PC-9 (cell line): Measurements from ENCODE around the gene TMPRSS11A. TPM values are rescaled to one million over a fixed set of nuclear protein-coding genes. Genes with fewer than 3 reads are reported as not detected.

Source experiments
- BruUV-seq: library from RNA; stranded (reverse); fragments of 400-500 nt; replicated peaks from 2 replicates; lab custom pipeline; 2021; lab: Mats Ljungman, UMichigan
- CTCF ChIA-PET: fragments of 300-600 bp; sonication (Branson Sonifier 250); formaldehyde crosslinking; loops from one replicate; lab custom pipeline; 2022; ENCODE audit warnings: antibody characterized with exemption; lab: Charles Lee
- POLR2A ChIA-PET: fragments of 300-600 bp; sonication (Branson Sonifier 250); formaldehyde crosslinking; loops from one replicate; lab custom pipeline; 2022; ENCODE audit warnings: antibody characterized with exemption; ENCODE audit not compliant: unreplicated experiment; lab: Charles Lee
- DNase-seq, 2 experiments: peaks; one replicate each; pipeline versions ENCODE4 v3.0.0 to v3.0.0-alpha.2; 2015 to 2022; ENCODE audit warnings: mixed read lengths in 1 of 2
- H2AFZ ChIP-seq: fragments of 200-600 bp; sonication (generic); 2 replicates; pipeline ENCODE4 v1.8.1; 2017; ENCODE audit warnings: antibody characterized with exemption
- H3F3A ChIP-seq: fragments of 200-600 bp; sonication (generic); 2 replicates; pipeline ENCODE4 v1.8.1; 2017; ENCODE audit warnings: antibody characterized with exemption, mild to moderate bottlenecking, low read depth; ENCODE audit not compliant: insufficient read depth
- H3K27ac ChIP-seq: fragments of 200-600 bp; sonication (generic); 2 replicates; pipeline ENCODE4 v1.6.1; 2016; ENCODE audit warnings: mixed run types
- H3K27me3 ChIP-seq: fragments of 200-600 bp; sonication (generic); 2 replicates; pipeline ENCODE4 v1.6.1; 2016; ENCODE audit warnings: low read depth, mixed run types; ENCODE audit not compliant: insufficient read depth
- H3K36me3 ChIP-seq: fragments of 200-600 bp; sonication (generic); 2 replicates; pipeline ENCODE4 v1.6.1; 2016; ENCODE audit warnings: low read depth, mixed run types
- H3K4me1 ChIP-seq: fragments of 200-600 bp; sonication (generic); replicated peaks from 2 replicates; pipeline ENCODE4 v1.6.1; 2016; ENCODE audit warnings: mixed run types; ENCODE audit not compliant: insufficient read depth
- H3K4me2 ChIP-seq: fragments of 200-600 bp; sonication (generic); 2 replicates; pipeline ENCODE4 v1.6.1; 2017; ENCODE audit warnings: mixed run types
- H3K4me3 ChIP-seq: fragments of 200-600 bp; sonication (generic); 2 replicates; pipeline ENCODE4 v1.6.1; 2016; ENCODE audit warnings: mixed run types
- H3K79me2 ChIP-seq: fragments of 200-600 bp; sonication (generic); 2 replicates; pipeline ENCODE4 v1.6.1; 2017; ENCODE audit warnings: low read depth, mixed run types
- H3K9me2 ChIP-seq: fragments of 200-600 bp; sonication (generic); 2 replicates; pipeline ENCODE4 v1.8.1; 2017; ENCODE audit warnings: mild to moderate bottlenecking; ENCODE audit not compliant: insufficient read depth
- H3K9me3 ChIP-seq: fragments of 200-600 bp; sonication (generic); 2 replicates; pipeline ENCODE4 v1.8.1; 2016; ENCODE audit warnings: low read depth; ENCODE audit not compliant: insufficient read depth
- H4K20me1 ChIP-seq: fragments of 200-600 bp; sonication (generic); 2 replicates; pipeline ENCODE4 v1.8.1; 2017; ENCODE audit not compliant: insufficient read depth
- CTCF ChIP-seq: fragments of 200-600 bp; sonication (generic); conservative IDR thresholded peaks from 2 replicates; pipeline ENCODE4 v1.6.1; 2017; ENCODE audit warnings: mixed run types, antibody characterized with exemption, mild to moderate bottlenecking, moderate library complexity
- EZH2 ChIP-seq: fragments of 200-600 bp; sonication (generic); IDR thresholded peaks from 2 replicates; pipeline ENCODE4 v1.8.0; 2017; ENCODE audit warnings: antibody characterized with exemption, low read depth
- intact Hi-C: fragments of 100-400 bp; cut with micrococcal nuclease; formaldehyde crosslinking; loops from one replicate; pipeline ENCODE4 v1.10.0; 2022; ENCODE audit not compliant: unreplicated experiment
- total RNA-seq: library from RNA; stranded (reverse); gene quantifications from 2 replicates; pipeline ENCODE4 v1.2.3, GENCODE V29; 2021

TMPRSS11A gene
- total RNA-seq, 1 experiment from 2014 or later, result not detected

GRCh38 chr4:67912080-67912479 is 51.2 kb downstream of the TMPRSS11A start:
- Histone ChIP-seq H3K4me1 (no peaks in the 10 kb centered on the region), H3F3A (no peaks in the 10 kb centered on the region), H2AFZ (no peak overlapping the region), H3K9me2 (no peaks in the 10 kb centered on the region), H3K27me3 (no peaks in the 10 kb centered on the region), H3K27ac (no peak overlapping the region), H4K20me1 (no peaks in the 10 kb centered on the region), H3K4me2 (no peak overlapping the region), H3K79me2 (no peaks in the 10 kb centered on the region), H3K9me3 (no peaks in the 10 kb centered on the region), H3K36me3 (no peaks in the 10 kb centered on the region), H3K4me3 (no peak overlapping the region)
- no TSS peak for BruUV-seq
- intact Hi-C loops, result no loop called here
- CTCF ChIA-PET, result no interaction called here
- DNase-seq, result no peak
- TF ChIP-seq EZH2 (no peak), CTCF (no peak)
- POLR2A ChIA-PET, result no interaction called here

GRCh38 chr4:67911638-67912037 is 51.7 kb downstream of the TMPRSS11A start:
- ChIA-PET CTCF (no interaction called here), POLR2A (no interaction called here)
- no TSS peak for BruUV-seq
- Histone ChIP-seq H3K9me2 (no peaks in the 10 kb centered on the region), H2AFZ (no peak overlapping the region), H3K27me3 (no peaks in the 10 kb centered on the region), H3K79me2 (no peaks in the 10 kb centered on the region), H3K4me2 (no peak overlapping the region), H3K4me3 (no peak overlapping the region), H3F3A (no peaks in the 10 kb centered on the region), H3K27ac (no peak overlapping the region), H4K20me1 (no peaks in the 10 kb centered on the region), H3K36me3 (no peaks in the 10 kb centered on the region), H3K9me3 (no peaks in the 10 kb centered on the region), H3K4me1 (no peaks in the 10 kb centered on the region)
- no peak for DNase-seq
- no peak for TF ChIP-seq EZH2
- no peak for TF ChIP-seq CTCF
- intact Hi-C loops, result no loop called here

GRCh38 chr4:67911141-67911540 is 52.2 kb downstream of the TMPRSS11A start:
- Histone ChIP-seq H3K4me3 (no peak overlapping the region), H2AFZ (no peak overlapping the region), H3K4me2 (no peak overlapping the region), H3K4me1 (no peaks in the 10 kb centered on the region), H3F3A (no peaks in the 10 kb centered on the region), H3K27ac (no peak overlapping the region), H3K27me3 (no peaks in the 10 kb centered on the region), H3K9me2 (no peaks in the 10 kb centered on the region), H3K36me3 (no peaks in the 10 kb centered on the region), H3K79me2 (no peaks in the 10 kb centered on the region), H3K9me3 (no peaks in the 10 kb centered on the region), H4K20me1 (no peaks in the 10 kb centered on the region)
- ChIA-PET POLR2A (no interaction called here), CTCF (no interaction called here)
- no peak for DNase-seq
- TF ChIP-seq EZH2, result no peak
- no peak for TF ChIP-seq CTCF
- intact Hi-C loops, result no loop called here
- no TSS peak for BruUV-seq
